ENCODE measurements around the gene SVBP.

DNA sequence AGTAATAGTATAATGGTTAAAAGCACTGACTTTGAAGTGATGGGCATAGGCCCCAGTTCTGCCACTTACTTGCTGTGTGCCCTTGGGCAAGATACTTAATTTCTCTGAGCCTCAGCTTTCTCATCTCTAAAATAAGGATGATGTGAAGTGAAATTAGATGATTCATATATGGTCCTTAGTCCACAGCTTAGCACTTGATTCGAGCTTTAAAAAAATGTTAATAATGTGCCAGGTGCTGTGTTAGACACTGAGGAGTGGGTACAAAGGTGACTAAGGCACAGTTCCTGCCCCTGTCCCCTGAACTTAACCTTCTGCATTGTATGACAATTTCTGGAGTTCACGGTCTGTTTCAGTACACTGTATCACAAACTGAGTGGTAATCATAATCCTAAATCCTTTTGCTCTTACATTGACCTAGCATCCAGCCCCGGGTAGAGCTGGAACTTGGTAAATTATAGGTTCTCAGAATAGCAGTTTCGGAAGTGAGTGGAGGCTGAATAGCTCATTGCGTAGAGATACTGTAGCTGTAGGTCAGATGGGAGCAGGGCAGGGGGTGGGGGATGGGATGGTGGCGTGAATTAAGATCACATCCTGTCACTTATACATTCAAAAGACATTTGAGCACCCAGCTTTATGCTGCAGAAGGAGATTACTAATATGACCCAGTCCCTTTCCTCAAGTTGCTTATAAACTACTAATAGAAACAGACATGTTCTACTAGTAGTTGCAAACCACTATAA lies 30.7 kb upstream of the SVBP start:
- TF ChIP-seq POLR2AphosphoS5 (IDR thresholded peaks at IDR 0.05; ENCODE audit: low read depth, low read length), result no peak
- TF ChIP-seq, protein P1, sequence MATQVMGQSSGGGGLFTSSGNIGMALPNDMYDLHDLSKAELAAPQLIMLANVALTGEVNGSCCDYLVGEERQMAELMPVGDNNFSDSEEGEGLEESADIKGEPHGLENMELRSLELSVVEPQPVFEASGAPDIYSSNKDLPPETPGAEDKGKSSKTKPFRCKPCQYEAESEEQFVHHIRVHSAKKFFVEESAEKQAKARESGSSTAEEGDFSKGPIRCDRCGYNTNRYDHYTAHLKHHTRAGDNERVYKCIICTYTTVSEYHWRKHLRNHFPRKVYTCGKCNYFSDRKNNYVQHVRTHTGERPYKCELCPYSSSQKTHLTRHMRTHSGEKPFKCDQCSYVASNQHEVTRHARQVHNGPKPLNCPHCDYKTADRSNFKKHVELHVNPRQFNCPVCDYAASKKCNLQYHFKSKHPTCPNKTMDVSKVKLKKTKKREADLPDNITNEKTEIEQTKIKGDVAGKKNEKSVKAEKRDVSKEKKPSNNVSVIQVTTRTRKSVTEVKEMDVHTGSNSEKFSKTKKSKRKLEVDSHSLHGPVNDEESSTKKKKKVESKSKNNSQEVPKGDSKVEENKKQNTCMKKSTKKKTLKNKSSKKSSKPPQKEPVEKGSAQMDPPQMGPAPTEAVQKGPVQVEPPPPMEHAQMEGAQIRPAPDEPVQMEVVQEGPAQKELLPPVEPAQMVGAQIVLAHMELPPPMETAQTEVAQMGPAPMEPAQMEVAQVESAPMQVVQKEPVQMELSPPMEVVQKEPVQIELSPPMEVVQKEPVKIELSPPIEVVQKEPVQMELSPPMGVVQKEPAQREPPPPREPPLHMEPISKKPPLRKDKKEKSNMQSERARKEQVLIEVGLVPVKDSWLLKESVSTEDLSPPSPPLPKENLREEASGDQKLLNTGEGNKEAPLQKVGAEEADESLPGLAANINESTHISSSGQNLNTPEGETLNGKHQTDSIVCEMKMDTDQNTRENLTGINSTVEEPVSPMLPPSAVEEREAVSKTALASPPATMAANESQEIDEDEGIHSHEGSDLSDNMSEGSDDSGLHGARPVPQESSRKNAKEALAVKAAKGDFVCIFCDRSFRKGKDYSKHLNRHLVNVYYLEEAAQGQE (IDR thresholded peaks at IDR 0.05; ENCODE audit: insufficient read depth in 1 of 2, low read depth in 2 of 2, low read length in 2 of 2), result no peak
